Skeletal muscle tissue (tissue), 4 donors: ENCODE measurements around the gene SCTR. TPM values are rescaled to one million over a fixed set of nuclear protein-coding genes. Genes with fewer than 3 reads are reported as not detected.
A peak's percentile ranks its signal among the peaks of the same experiment; 100 is the strongest.

Experiments
- H3K27ac ChIP-seq: one replicate; pipeline ENCODE4 v1.7.0; 2013; ENCODE audit warnings: mild to moderate bottlenecking, low read depth, low read length, inconsistent platforms
- H3K27me3 ChIP-seq, 3 donors: one replicate each; pipeline ENCODE4 v1.7.0; 2013; ENCODE audit warnings: low read length in 3 of 3; ENCODE audit not compliant: control insufficient read depth in 3 of 3, insufficient read depth in 3 of 3
- H3K36me3 ChIP-seq, 3 donors: one replicate each; pipeline ENCODE4 v1.7.0; 2013; ENCODE audit warnings: low read length in 3 of 3; ENCODE audit not compliant: control insufficient read depth in 3 of 3, insufficient read depth in 3 of 3
- H3K4me1 ChIP-seq, 3 donors: one replicate each; pipeline ENCODE4 v1.7.0; 2013; ENCODE audit warnings: low read length in 3 of 3, mild to moderate bottlenecking in 3 of 3; ENCODE audit not compliant: control insufficient read depth in 3 of 3, insufficient read depth in 3 of 3
- H3K4me3 ChIP-seq, 3 donors: one replicate each; pipeline ENCODE4 v1.7.0; 2013; ENCODE audit warnings: low read length in 3 of 3
- H3K9ac ChIP-seq, 3 donors: one replicate each; pipeline ENCODE4 v1.7.0; 2013; ENCODE audit warnings: low read length in 3 of 3, mild to moderate bottlenecking in 3 of 3, moderate library complexity in 2 of 3, low read depth in 1 of 3
- H3K9me3 ChIP-seq, 3 donors: one replicate each; pipeline ENCODE4 v1.7.0; 2013; ENCODE audit warnings: low read length in 3 of 3; ENCODE audit not compliant: control insufficient read depth in 3 of 3
- total RNA-seq: library from RNA; depleted of rRNA; stranded (reverse); fragments of >200 nt; gene quantifications from one replicate; pipeline ENCODE4 v1.2.3, GENCODE V29; 2014
- donor health status: Osteomylitis.

Gene SCTR
- total RNA-seq, 1 donor from 2014 or later, result not detected

DNA sequence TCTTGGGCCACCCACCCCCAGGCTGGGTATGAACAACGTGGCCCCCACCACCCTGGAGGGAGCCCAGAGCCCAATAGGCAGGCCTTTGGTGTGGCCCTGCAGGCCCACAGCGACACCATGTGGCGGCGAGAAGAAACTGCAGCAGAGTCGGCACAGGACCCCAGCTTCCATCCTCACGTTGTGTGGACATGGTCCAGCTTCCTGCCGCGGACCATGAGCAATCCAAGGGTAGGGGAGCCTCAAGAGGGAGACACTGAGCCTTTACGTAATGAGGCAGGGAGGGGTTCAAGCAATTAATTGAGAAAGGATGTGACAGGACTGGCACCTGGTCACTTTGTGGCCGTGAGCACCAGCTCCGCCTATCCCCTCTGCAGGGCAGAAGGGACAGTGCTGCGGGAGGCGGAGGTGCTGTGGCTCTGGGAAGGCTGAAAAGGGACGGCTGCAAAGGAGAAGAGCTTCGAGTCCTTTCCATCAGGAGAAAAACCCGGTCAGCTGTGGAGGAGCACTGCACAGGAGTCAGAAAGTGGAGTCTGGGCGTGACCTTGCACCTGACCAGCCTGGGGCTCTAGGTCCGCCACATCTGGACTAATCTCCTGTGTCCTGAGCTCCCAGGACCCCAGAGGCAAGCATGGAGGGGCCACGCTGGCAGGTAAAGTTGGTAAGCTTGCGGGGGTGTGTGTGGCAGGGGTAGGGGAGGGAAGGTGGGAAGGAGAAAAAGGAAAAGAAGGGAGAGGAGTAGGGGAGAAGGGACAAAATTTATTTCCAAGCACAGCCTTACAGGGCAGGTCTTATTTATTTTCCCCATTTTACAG lies 47.8 kb downstream of the SCTR start:
- H3K27me3 ChIP-seq, result no peaks in the 10 kb centered on the region
- H3K9me3 ChIP-seq, result no peaks in the 10 kb centered on the region
- peak overlapping the region in 1 of 3 donors; percentile 35 for H3K4me3 ChIP-seq
- H3K9ac ChIP-seq, result peak overlapping the region in 1 of 3 donors; percentile 8
- H3K4me1 ChIP-seq, result peaks cover 10 to 22% (median 13%) of the 10 kb centered on the region in 3 donors
- no peak overlapping the region for H3K27ac ChIP-seq
- no peaks in the 10 kb centered on the region for H3K36me3 ChIP-seq

DNA sequence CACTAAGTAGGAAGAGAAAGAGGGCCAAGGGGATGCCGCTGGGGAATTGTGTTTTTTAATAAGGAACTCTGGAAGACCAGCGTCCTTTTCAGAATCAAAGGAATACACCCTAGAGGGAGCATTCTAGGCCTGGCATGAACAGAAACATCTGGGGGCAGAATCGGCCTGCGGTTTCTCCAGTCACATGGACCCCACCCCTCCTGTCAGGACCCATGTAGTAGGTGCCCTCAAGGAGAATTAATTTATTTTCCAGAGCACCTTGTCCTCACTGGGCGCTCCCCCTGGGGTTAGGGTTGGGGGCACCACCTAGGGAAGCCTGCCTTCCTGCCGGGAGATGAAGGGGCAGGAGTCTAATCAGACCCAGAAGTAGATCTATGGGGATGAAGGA lies 48.4 kb downstream of the SCTR start:
- no peaks in the 10 kb centered on the region for H3K27me3 ChIP-seq
- H3K4me3 ChIP-seq, result no peak overlapping the region
- no peaks in the 10 kb centered on the region for H3K9me3 ChIP-seq
- H3K9ac ChIP-seq, result no peak overlapping the region
- no peaks in the 10 kb centered on the region for H3K36me3 ChIP-seq
- H3K27ac ChIP-seq, result no peak overlapping the region
- peaks cover 5 to 17% (median 11%) of the 10 kb centered on the region in 3 donors for H3K4me1 ChIP-seq

DNA sequence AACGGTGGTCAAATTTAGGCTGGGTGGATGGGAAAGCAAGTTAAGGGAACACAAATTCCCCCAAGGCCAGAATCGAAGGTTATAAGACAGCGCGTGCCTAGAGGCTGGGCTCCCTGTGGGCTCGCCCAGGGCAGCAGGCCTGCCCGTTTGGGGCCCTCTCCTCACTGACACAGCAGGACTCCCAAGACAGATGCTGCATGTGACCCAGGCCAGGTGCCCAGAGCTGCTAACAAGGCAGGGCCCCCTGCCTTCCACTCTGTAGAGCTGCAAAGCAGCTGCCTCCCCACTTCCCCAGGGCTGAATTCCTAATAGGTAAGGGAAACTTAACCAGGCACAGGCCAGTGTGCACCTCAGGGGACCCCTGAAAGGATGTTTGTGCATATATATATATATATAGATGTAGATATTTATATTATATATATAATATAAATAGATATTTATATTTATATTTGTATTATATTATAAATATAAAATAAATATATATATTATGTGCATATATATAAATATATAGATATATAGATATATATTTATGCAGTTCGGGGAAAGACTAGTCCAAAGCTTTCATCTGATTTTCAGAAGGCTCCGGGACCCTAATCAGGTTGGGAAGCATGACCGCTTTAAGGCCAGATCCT lies 48.9 kb downstream of the SCTR start:
- Histone ChIP-seq H3K9me3 (no peaks in the 10 kb centered on the region), H3K27ac (peak overlapping the region; percentile 54), H3K4me1 (peaks cover 5 to 17% (median 11%) of the 10 kb centered on the region in 3 donors), H3K27me3 (no peaks in the 10 kb centered on the region), H3K9ac (no peak overlapping the region), H3K4me3 (no peak overlapping the region), H3K36me3 (no peaks in the 10 kb centered on the region)

DNA sequence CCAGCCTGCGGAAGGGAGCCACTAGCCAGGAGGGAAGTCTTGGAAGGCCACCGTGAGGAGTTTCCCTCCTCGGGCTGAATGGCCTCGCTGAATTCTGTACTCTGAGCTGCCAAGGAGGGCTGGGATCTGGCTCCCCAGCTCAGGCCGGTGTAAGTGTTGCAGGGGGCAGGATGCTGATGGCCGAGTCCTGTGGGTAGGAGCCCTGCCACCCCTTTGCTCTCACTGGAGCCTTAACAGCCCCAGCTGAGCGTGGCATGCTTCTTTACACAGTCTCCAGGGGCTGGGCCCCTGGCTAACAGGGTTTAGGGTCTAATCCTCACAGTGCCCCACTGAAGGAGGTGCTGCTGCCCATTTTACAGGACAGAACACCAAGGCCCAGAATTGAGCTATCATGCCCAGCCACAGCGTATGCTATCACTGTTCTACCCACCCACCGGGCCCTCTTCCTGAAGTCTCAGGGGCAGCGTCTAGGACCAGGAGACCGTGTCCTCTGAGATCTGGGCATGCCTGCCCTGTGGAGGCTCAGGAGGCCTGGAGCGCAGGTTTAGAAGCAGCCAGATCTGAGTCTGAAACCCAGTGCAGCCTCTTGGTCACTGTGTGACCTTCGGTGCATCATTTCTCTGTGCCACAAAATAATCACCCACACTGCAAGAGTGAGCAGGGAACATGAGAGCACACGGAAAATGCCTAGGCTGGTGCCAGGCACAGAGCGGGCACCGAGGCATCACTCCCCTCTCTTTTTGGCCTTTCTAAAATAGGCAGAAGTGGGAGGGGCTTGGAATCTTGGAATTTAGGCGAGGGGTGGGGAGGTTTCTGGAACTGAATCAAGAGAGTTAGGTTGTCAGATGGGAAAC lies 49.7 kb downstream of the SCTR start:
- Histone ChIP-seq H3K9me3 (no peaks in the 10 kb centered on the region), H3K27me3 (no peaks in the 10 kb centered on the region), H3K36me3 (no peaks in the 10 kb centered on the region), H3K4me3 (no peak overlapping the region), H3K4me1 (peaks cover 5 to 17% (median 11%) of the 10 kb centered on the region in 3 donors), H3K27ac (peak overlapping the region; percentile 54), H3K9ac (peak overlapping the region in 1 of 3 donors; percentile 8)

DNA sequence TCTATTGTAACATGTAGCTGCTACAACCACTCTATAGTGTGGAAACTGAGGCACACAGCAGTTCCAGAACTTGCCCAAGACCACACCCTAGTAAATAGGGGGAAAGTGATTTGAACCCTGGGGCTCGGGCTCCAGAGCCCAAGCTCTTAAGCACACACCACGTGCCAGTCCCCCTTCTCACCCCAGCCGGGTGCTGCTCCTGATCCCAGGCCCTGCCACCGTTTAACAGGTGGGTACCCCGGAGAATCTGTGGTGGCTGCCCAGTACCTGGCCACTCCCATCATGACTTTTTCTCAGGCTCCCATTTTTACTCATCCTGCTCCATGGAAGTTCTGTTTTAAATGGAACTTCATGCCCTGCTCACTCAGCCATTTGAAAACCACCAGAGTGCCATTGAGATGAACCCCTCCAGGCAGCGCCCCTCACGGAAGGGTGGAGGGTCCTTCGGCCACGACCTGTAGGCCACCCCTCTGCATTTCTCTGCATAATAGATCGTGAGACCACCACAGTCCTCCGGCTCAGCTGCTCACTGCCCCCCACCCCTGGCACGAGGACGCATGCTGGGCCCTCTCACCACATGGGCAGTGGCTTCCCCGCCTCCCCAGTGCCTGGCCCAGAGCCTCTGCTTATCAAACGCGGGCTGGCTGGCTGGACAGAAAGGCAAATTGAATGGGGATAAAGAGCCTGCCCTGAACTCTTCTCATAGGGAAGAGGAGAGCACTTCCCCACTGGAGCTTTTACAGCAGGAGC lies 50.5 kb downstream of the SCTR start:
- Histone ChIP-seq H3K9me3 (no peaks in the 10 kb centered on the region), H3K9ac (no peak overlapping the region), H3K36me3 (no peaks in the 10 kb centered on the region), H3K4me1 (peaks cover 8 to 21% (median 17%) of the 10 kb centered on the region in 3 donors), H3K27ac (no peak overlapping the region), H3K4me3 (no peak overlapping the region), H3K27me3 (no peaks in the 10 kb centered on the region)

DNA sequence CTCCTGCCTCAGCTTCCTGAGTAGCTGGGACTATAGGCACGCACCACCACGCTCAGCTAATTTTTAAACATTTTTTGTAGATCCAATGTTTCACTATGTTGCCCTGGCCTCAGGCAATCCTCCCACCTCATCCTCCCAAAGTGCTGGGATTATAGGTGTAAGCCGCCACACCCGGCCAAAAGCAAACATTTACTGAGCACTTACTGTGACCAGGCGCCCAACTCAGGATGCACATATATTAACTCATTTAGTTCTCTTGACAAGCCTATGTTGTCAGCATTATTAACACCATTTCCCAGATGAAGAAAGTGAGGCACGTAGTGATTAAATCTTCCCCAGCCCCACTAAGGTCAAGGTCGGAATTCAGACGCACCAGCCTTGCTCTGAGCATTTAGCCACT lies 51.5 kb downstream of the SCTR start:
- H3K9ac ChIP-seq, result no peak overlapping the region

DNA sequence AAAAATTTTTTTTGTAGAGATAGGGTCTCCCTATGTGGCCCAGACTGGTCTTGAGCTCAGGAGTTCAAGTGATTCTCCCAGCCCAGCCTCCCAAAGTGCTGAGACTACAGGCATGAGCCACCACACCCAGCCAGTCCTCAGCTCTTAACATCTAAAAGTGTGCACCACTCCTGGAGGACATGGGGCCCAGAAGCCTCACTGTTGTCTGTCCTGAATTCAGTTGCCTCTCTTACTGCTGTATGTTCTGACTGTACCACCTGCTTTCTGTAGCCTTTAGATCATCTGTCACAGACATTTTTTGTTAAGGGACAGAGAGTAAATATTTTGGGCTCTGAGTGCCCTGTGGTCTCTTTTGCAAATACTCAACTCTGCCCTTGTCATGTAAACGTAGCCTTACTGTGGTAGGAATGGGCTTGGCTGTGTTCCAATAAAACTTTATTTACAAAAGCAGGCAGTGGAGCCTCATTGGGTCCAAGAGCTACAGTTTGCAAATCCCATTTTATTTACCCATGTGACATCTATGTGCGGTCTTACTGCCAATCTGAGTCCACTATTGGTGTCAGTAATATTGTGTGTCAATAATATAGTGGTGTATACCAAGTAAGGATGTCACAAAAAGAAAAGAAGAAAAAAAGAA lies 54.5 kb downstream of the SCTR start:
- Histone ChIP-seq H3K4me1 (peaks cover 7 to 19% (median 12%) of the 10 kb centered on the region in 3 donors), H3K27me3 (no peaks in the 10 kb centered on the region), H3K9me3 (no peaks in the 10 kb centered on the region), H3K9ac (no peak overlapping the region), H3K36me3 (no peaks in the 10 kb centered on the region), H3K4me3 (no peak overlapping the region), H3K27ac (no peak overlapping the region)

More for the DNA sequence above, 51.5 kb downstream of the SCTR start:
- Histone ChIP-seq H3K27me3 (no peaks in the 10 kb centered on the region), H3K4me1 (peaks cover 12 to 25% (median 24%) of the 10 kb centered on the region in 3 donors), H3K27ac (no peak overlapping the region), H3K36me3 (no peaks in the 10 kb centered on the region), H3K4me3 (no peak overlapping the region), H3K9me3 (no peaks in the 10 kb centered on the region)

DNA sequence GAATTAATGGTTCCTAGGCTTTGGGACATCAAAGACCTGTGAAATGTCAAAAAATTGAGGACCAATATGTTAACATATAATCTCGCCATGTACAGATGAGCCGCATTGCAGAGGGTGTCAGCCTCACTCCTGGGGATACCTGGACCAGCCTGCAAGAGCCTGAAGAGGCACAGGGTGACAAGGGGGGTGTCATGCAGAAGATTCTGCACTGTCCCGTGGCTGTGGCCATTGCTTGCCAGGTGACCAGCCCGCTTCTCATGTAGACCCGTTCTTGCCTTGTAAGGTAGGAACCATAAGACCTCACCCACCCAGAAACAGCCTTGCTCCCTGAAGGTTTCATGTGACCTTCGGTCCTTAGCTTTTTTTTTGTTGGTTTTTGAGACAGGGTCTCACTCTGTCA lies 55.2 kb downstream of the SCTR start:
- Histone ChIP-seq H3K27me3 (no peaks in the 10 kb centered on the region), H3K4me3 (no peak overlapping the region), H3K4me1 (peaks cover 7 to 18% (median 14%) of the 10 kb centered on the region in 3 donors), H3K36me3 (no peaks in the 10 kb centered on the region), H3K9ac (no peak overlapping the region), H3K27ac (no peak overlapping the region), H3K9me3 (no peaks in the 10 kb centered on the region)
